Endothelial cell of umbilical vein (primary cell): ENCODE results near the gene ACTA2. TPM values are rescaled to one million over a fixed set of nuclear protein-coding genes. Genes with fewer than 3 reads are reported as not detected.

Experiments used
- BruUV-seq: library from RNA; stranded (reverse); fragments of 400-500 nt; replicated peaks from 2 replicates; lab custom pipeline; 2021; lab: Mats Ljungman, UMichigan
- CTCF ChIA-PET: fragments of 300-600, 350-600 bp; sonication (Branson Sonifier 250); formaldehyde crosslinking; loops from one replicate; lab custom pipeline; 2021; ENCODE audit warnings: antibody characterized with exemption, inconsistent platforms; lab: Charles Lee
- POLR2A ChIA-PET: fragments of 300-600, 350-600 bp; sonication (Branson Sonifier 250); formaldehyde crosslinking; loops from one replicate; lab custom pipeline; 2021; ENCODE audit warnings: antibody characterized with exemption, inconsistent platforms; lab: Charles Lee
- DNase-seq: peaks from one replicate; pipeline ENCODE4 v3.0.0-alpha.2; 2011; ENCODE audit warnings: low read depth, low spot score
- FAIRE-seq: peaks from 2 replicates; lab custom pipeline; 2011; peaks lifted over from hg19 to GRCh38; lab: Jason Lieb, UNC
- H2AFZ ChIP-seq: 2 replicates; pipeline ENCODE4 v1.6.0; 2012; ENCODE audit warnings: low read depth, low read length, control low read depth, inconsistent platforms
- H3K27ac ChIP-seq: 2 replicates; pipeline ENCODE4 v1.5.1; 2011; ENCODE audit warnings: low read depth, mild to moderate bottlenecking, control low read depth, low read length, moderate library complexity; ENCODE audit not compliant: insufficient read depth
- H3K27me3 ChIP-seq, 2 experiments: 2 replicates each; pipeline versions ENCODE4 v1.6.0 to v1.6.1; 2011; ENCODE audit warnings: low read length in 2 of 2, mixed read lengths in 1 of 2; ENCODE audit not compliant: control insufficient read depth in 2 of 2, insufficient read depth in 2 of 2
- H3K36me3 ChIP-seq, 2 experiments: 2 replicates in 1 of 2; 3 replicates in 1 of 2; pipeline ENCODE4 v1.5.1; 2011; ENCODE audit warnings: low read length in 2 of 2, mild to moderate bottlenecking in 1 of 2, moderate library complexity in 1 of 2; ENCODE audit not compliant: control insufficient read depth in 2 of 2, insufficient read depth in 2 of 2; ENCODE audit errors: extremely low read depth in 1 of 2
- H3K4me1 ChIP-seq: 3 replicates; pipeline ENCODE4 v1.5.1; 2011; ENCODE audit warnings: mild to moderate bottlenecking, low read length; ENCODE audit not compliant: control insufficient read depth, insufficient read depth; ENCODE audit errors: extremely low read depth
- H3K4me2 ChIP-seq: 2 replicates; pipeline ENCODE4 v1.6.1; 2011; ENCODE audit warnings: low read length, control low read depth, mixed read lengths; ENCODE audit not compliant: insufficient read depth
- H3K4me3 ChIP-seq, 3 experiments: fragments of 200-600 bp in 1 of 3; sonication (generic), shearing (Covaris generic) in 1 of 3; replicated peaks in 1 of 3; 2 replicates each; pipeline ENCODE4 v1.5.1; 2011 to 2016; ENCODE audit warnings: control low read depth in 3 of 3, low read length in 3 of 3, mild to moderate bottlenecking in 2 of 3, inconsistent platforms in 1 of 3, low read depth in 1 of 3, moderate library complexity in 1 of 3; ENCODE audit not compliant: insufficient read depth in 1 of 3
- H3K79me2 ChIP-seq: 2 replicates; pipeline ENCODE4 v1.6.0; 2012; ENCODE audit warnings: low read length, inconsistent platforms; ENCODE audit not compliant: control insufficient read depth, insufficient read depth
- H3K9ac ChIP-seq: replicated peaks from 2 replicates; pipeline ENCODE3; 2011; ENCODE audit warnings: low read length, control low read depth; ENCODE audit not compliant: insufficient read depth; ENCODE audit errors: extremely low read depth
- H3K9me1 ChIP-seq: replicated peaks from 3 replicates; pipeline ENCODE4 v1.6.0; 2011; ENCODE audit warnings: mild to moderate bottlenecking, low read length; ENCODE audit not compliant: control insufficient read depth, insufficient read depth; ENCODE audit errors: extremely low read depth
- H3K9me3 ChIP-seq: replicated peaks from 2 replicates; pipeline ENCODE4 v1.5.1; 2012; ENCODE audit warnings: low read length, inconsistent platforms; ENCODE audit not compliant: control insufficient read depth, insufficient read depth
- H4K20me1 ChIP-seq: replicated peaks from 2 replicates; pipeline ENCODE3; 2011; ENCODE audit warnings: mild to moderate bottlenecking, low read length; ENCODE audit not compliant: control insufficient read depth, insufficient read depth; ENCODE audit errors: extremely low read depth
- CTCF ChIP-seq, 2 donors: IDR thresholded peaks; 1 replicate in 1 of 2; 2 replicates in 1 of 2; pipeline ENCODE4 v1.5.1; 2011; ENCODE audit warnings: low read length in 2 of 2, mild to moderate bottlenecking in 2 of 2, moderate library complexity in 2 of 2, control low read depth in 1 of 2, inconsistent platforms in 1 of 2, low read depth in 1 of 2; ENCODE audit not compliant: insufficient read depth in 1 of 2; ENCODE audit errors: extremely low read depth in 1 of 2
- EZH2 ChIP-seq: IDR thresholded peaks from 2 replicates; pipeline ENCODE4 v1.6.1; 2012; ENCODE audit warnings: borderline replicate concordance, low read depth, mild to moderate bottlenecking, moderate library complexity, low read length, inconsistent platforms; ENCODE audit not compliant: severe bottlenecking
- FOS ChIP-seq: IDR thresholded peaks from 2 replicates; pipeline ENCODE4 v1.6.1; 2011; ENCODE audit warnings: mild to moderate bottlenecking, low read length, moderate library complexity, borderline replicate concordance; ENCODE audit not compliant: insufficient read depth
- GATA2 ChIP-seq: IDR thresholded peaks from 2 replicates; pipeline ENCODE4 v1.7.0; 2011; ENCODE audit warnings: low read depth, mild to moderate bottlenecking, moderate library complexity, mixed read lengths, low read length; ENCODE audit not compliant: insufficient read length, insufficient read depth
- JUN ChIP-seq: IDR thresholded peaks from 2 replicates; pipeline ENCODE4 v1.6.1; 2011; ENCODE audit warnings: borderline replicate concordance, low read depth; ENCODE audit not compliant: insufficient read length, insufficient read depth
- MYC ChIP-seq: IDR thresholded peaks from one replicate; pipeline ENCODE4 v1.6.1; 2011; ENCODE audit warnings: mild to moderate bottlenecking, low read depth, low read length
- POLR2A ChIP-seq: IDR thresholded peaks from 2 replicates; pipeline ENCODE4 v1.6.1; 2012; ENCODE audit warnings: low read depth, mild to moderate bottlenecking, control low read depth, low read length
- POLR2AphosphoS5 ChIP-seq: IDR thresholded peaks from 2 replicates; pipeline ENCODE4 v1.6.1; 2012; ENCODE audit warnings: low read depth, mild to moderate bottlenecking, control low read depth, low read length, moderate library complexity; ENCODE audit not compliant: insufficient read depth
- dilution Hi-C: fragments of 300-500 bp; cut with MboI; formaldehyde crosslinking; loops from one replicate; pipeline ENCODE4 v1.15.0; 2019; ENCODE audit warnings: low sequenced_read_pairs; ENCODE audit not compliant: extremely low pct_ligation_motif_present
- intact Hi-C: fragments of 100-400 bp; cut with micrococcal nuclease; formaldehyde crosslinking; loops from one replicate; pipeline ENCODE4 v1.10.0; 2022
- polyA plus RNA-seq, 4 experiments: library from polyadenylated mRNA; depleted of rRNA in 3 of 4; stranded (reverse) in 3 of 4; unstranded in 1 of 4; fragments of >200 nt; gene quantifications; 2 replicates each; pipeline versions ENCODE4 v1.2.1 to v1.2.3, GENCODE V29; 2011 to 2012; ENCODE audit warnings: missing spikeins in 1 of 4
- total RNA-seq: library from RNA; stranded (reverse); gene quantifications from 2 replicates; pipeline ENCODE4 v1.2.3, GENCODE V29; 2021

Gene ACTA2
- total and polyA plus RNA-seq, 2 donors (not counting 3 experiments of a cell fraction or from before 2014, with no cell fraction given): 6.3 to 9.7 TPM

- no peaks in the 10 kb centered on the region for H3K4me1 ChIP-seq
- dilution Hi-C loops (no loop called here), intact Hi-C loops (no loop called here)
- no peaks in the 10 kb centered on the region for H3K36me3 ChIP-seq
- H3K4me2 ChIP-seq: no peak overlapping the region
- no TSS peak for BruUV-seq
- no peaks in the 10 kb centered on the region for H3K79me2 ChIP-seq
- no peaks in the 10 kb centered on the region for H4K20me1 ChIP-seq
- FAIRE-seq: no peak
- H3K9me1 ChIP-seq: no peaks in the 10 kb centered on the region
- H3K4me3 ChIP-seq: no peak overlapping the region
- DNase-seq: no peak
- no peaks in the 10 kb centered on the region for H3K27me3 ChIP-seq
- no peak overlapping the region for H3K9ac ChIP-seq
- CTCF ChIA-PET: no interaction called here
- H3K27ac ChIP-seq: no peak overlapping the region
- H2AFZ ChIP-seq: no peak overlapping the region
- POLR2A ChIA-PET: no interaction called here
- H3K9me3 ChIP-seq: no peaks in the 10 kb centered on the region
- no peak for TF ChIP-seq POLR2AphosphoS5
- no peak for TF ChIP-seq POLR2A
Measured at GRCh38 chr10:88913788-88914187, 38.8 kb downstream of the ACTA2 start.

- intact Hi-C loops (no loop called here), dilution Hi-C loops (no loop called here)
- Histone ChIP-seq H3K36me3 (no peaks in the 10 kb centered on the region), H3K27ac (no peak overlapping the region), H3K9ac (no peak overlapping the region), H3K27me3 (no peaks in the 10 kb centered on the region), H2AFZ (no peak overlapping the region), H3K4me3 (no peak overlapping the region), H3K4me1 (no peaks in the 10 kb centered on the region), H3K9me1 (no peaks in the 10 kb centered on the region), H3K79me2 (no peaks in the 10 kb centered on the region), H3K4me2 (no peak overlapping the region), H4K20me1 (no peaks in the 10 kb centered on the region), H3K9me3 (no peaks in the 10 kb centered on the region)
- ChIA-PET CTCF (no interaction called here), POLR2A (no interaction called here)
- FAIRE-seq (no peak), DNase-seq (no peak)
- TF ChIP-seq MYC (no peak), POLR2AphosphoS5 (no peak), GATA2 (no peak), FOS (no peak), CTCF (IDR thresholded peaks at IDR 0.05; ENCODE audit: extremely low read depth in 1 of 2, insufficient read depth in 1 of 2, low read depth in 1 of 2, low read length in 2 of 2) (no peak), EZH2 (no peak), JUN (no peak)
- no TSS peak for BruUV-seq
Measured at GRCh38 chr10:88913127-88913526, 39.4 kb downstream of the ACTA2 start.
